ENCODE data around the gene KNL1. TPM values are rescaled to one million over a fixed set of nuclear protein-coding genes. Genes with fewer than 3 reads are reported as not detected.

The KNL1 gene
- total RNA-seq, 1 donor from 2014 or later, result 0.96 TPM

GRCh38 chr15:40694688-40695468 lies 100.8 kb downstream of the KNL1 start, which contains the start of gene RAD51:
Gene RAD51, plus strand, starts transcription at chr15:40695174. Its CDS starts 3,585 bp downstream, at chr15:40698759.
- Histone ChIP-seq H3K36me3 (peaks cover 12% of the 10 kb centered on the region), H3K9me3 (replicated peaks) (no peaks in the 10 kb centered on the region), H3K27me3 (ENCODE audit: low read depth) (no peaks in the 10 kb centered on the region), H3K4me3 (peak within 1 kb of the TSS; percentile 89), H3K27ac (replicated peaks) (peak within 1 kb of the TSS; percentile 99), H3K4me1 (peaks cover 29% of the 10 kb centered on the region)
- TF ChIP-seq, protein P1, sequence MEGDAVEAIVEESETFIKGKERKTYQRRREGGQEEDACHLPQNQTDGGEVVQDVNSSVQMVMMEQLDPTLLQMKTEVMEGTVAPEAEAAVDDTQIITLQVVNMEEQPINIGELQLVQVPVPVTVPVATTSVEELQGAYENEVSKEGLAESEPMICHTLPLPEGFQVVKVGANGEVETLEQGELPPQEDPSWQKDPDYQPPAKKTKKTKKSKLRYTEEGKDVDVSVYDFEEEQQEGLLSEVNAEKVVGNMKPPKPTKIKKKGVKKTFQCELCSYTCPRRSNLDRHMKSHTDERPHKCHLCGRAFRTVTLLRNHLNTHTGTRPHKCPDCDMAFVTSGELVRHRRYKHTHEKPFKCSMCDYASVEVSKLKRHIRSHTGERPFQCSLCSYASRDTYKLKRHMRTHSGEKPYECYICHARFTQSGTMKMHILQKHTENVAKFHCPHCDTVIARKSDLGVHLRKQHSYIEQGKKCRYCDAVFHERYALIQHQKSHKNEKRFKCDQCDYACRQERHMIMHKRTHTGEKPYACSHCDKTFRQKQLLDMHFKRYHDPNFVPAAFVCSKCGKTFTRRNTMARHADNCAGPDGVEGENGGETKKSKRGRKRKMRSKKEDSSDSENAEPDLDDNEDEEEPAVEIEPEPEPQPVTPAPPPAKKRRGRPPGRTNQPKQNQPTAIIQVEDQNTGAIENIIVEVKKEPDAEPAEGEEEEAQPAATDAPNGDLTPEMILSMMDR (IDR thresholded peaks at IDR 0.05; ENCODE audit: borderline replicate concordance), result no peak
- DNase-seq, result peak; percentile 93
- intact Hi-C loops (cut with micrococcal nuclease), result no loop called here

DNA sequence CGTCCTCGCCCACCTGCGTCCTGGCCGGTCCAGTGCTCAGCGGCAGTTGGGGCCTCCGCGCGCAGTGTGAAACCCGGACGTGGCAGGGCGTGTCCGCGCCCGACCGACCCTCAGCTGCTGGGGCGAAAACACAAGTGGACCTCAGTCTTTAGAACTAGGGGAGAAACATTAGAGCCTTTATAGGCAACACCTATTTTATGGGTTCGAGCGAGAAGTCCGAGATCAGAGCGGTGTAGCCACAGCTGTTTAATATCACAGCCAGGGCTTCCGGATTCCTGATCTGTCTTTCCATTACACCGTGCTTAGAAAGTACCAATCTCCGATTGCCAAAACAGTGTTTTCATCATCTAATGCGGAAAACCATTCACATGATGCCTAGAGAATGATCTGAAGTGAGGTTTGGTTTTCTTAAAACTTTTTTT lies 101.4 kb downstream of the KNL1 start:
- intact Hi-C loops (cut with micrococcal nuclease), result no loop called here
- Histone ChIP-seq H3K27ac (replicated peaks) (peak overlapping the region; percentile 99), H3K9me3 (replicated peaks) (no peaks in the 10 kb centered on the region), H3K4me1 (peaks cover 29% of the 10 kb centered on the region), H3K27me3 (ENCODE audit: low read depth) (no peaks in the 10 kb centered on the region), H3K36me3 (peaks cover 12% of the 10 kb centered on the region), H3K4me3 (peak overlapping the region; percentile 89)
- TF ChIP-seq, protein P1 (IDR thresholded peaks at IDR 0.05; ENCODE audit: borderline replicate concordance), result no peak
- no peak for DNase-seq

DNA sequence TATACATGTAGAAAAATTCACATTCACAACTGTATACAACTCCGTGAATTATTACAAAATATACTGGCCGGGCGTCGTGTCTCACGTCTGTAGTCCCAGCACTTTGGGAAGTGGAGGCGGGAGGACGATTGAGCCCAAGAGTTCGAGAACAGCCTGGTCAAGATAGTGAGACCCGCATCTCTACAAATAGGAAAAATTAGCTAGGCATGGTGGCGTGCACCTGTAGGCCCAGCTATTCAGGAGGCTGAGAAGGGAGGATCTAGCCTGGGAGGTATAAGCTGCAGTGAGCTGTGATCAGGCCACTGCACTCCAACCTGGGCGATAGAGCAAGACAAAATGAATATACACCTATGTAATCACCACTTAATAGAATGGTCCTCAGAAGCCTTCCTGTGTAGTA lies 102.2 kb downstream of the KNL1 start:
- Histone ChIP-seq H3K36me3 (peaks cover 12% of the 10 kb centered on the region), H3K4me3 (no peak overlapping the region), H3K27ac (replicated peaks) (no peak overlapping the region), H3K27me3 (ENCODE audit: low read depth) (no peaks in the 10 kb centered on the region), H3K9me3 (replicated peaks) (no peaks in the 10 kb centered on the region), H3K4me1 (peaks cover 29% of the 10 kb centered on the region)
- no peak for DNase-seq
- TF ChIP-seq, protein P1 (IDR thresholded peaks at IDR 0.05; ENCODE audit: borderline replicate concordance), result no peak
- intact Hi-C loops (cut with micrococcal nuclease), result no loop called here

GRCh38 chr15:40697916-40698315 lies 103.9 kb downstream of the KNL1 start:
- peaks cover 29% of the 10 kb centered on the region for H3K4me1 ChIP-seq
- no peak overlapping the region for H3K27ac ChIP-seq (replicated peaks)
- H3K9me3 ChIP-seq (replicated peaks), result no peaks in the 10 kb centered on the region
- H3K36me3 ChIP-seq, result no peaks in the 10 kb centered on the region
- no peaks in the 10 kb centered on the region for H3K27me3 ChIP-seq (ENCODE audit: low read depth)
- no peak for DNase-seq
- TF ChIP-seq, protein P1 (IDR thresholded peaks at IDR 0.05; ENCODE audit: borderline replicate concordance), result no peak
- intact Hi-C loops (cut with micrococcal nuclease), result no loop called here
- no peak overlapping the region for H3K4me3 ChIP-seq

GRCh38 chr15:40702077-40702476 lies 108.0 kb downstream of the KNL1 start:
- no peaks in the 10 kb centered on the region for H3K9me3 ChIP-seq (replicated peaks)
- DNase-seq, result no peak
- H3K4me3 ChIP-seq, result no peak overlapping the region
- no peaks in the 10 kb centered on the region for H3K27me3 ChIP-seq (ENCODE audit: low read depth)
- H3K36me3 ChIP-seq, result no peaks in the 10 kb centered on the region
- TF ChIP-seq, protein P1 (IDR thresholded peaks at IDR 0.05; ENCODE audit: borderline replicate concordance), result no peak
- intact Hi-C loops (cut with micrococcal nuclease), result no loop called here
- H3K27ac ChIP-seq (replicated peaks), result no peak overlapping the region
- no peaks in the 10 kb centered on the region for H3K4me1 ChIP-seq

Measured in left ventricle myocardium inferior (tissue), 1 donor.